Mesendoderm (in vitro differentiated cells): ENCODE data around the gene CMTM7.

ENCODE experiments used
- DNase-seq: peaks from one replicate; pipeline ENCODE4 v3.0.0; 2013
- H2AK5ac ChIP-seq: 2 replicates; pipeline ENCODE4 v1.6.1; 2013; ENCODE audit warnings: low read length, inconsistent platforms
- H2BK120ac ChIP-seq: 2 replicates; pipeline ENCODE4 v1.6.1; 2013; ENCODE audit warnings: low read depth, mild to moderate bottlenecking, low read length, moderate library complexity, mixed read lengths
- H2BK15ac ChIP-seq: replicated peaks from 2 replicates; pipeline ENCODE4 v1.6.1; 2013; ENCODE audit warnings: low read depth, mild to moderate bottlenecking, moderate library complexity
- H2BK5ac ChIP-seq: 2 replicates; pipeline ENCODE4 v1.6.1; 2013; ENCODE audit warnings: low read length, inconsistent platforms
- H3K18ac ChIP-seq: 2 replicates; pipeline ENCODE4 v1.6.1; 2013; ENCODE audit warnings: mild to moderate bottlenecking, low read length, mixed read lengths
- H3K23ac ChIP-seq: one replicate; pipeline ENCODE4 v1.6.1; 2013; ENCODE audit warnings: low read length
- H3K27ac ChIP-seq: 2 replicates; pipeline ENCODE4 v1.5.1; 2013; ENCODE audit warnings: low read depth, mild to moderate bottlenecking, inconsistent platforms, low read length, moderate library complexity
- H3K27me3 ChIP-seq: 2 replicates; pipeline ENCODE4 v1.6.1; 2013; ENCODE audit warnings: low read length, control low read depth, mild to moderate bottlenecking, inconsistent platforms; ENCODE audit not compliant: insufficient read depth, poor library complexity
- H3K36me3 ChIP-seq: 2 replicates; pipeline ENCODE4 v1.6.1; 2013; ENCODE audit warnings: low read length, inconsistent platforms; ENCODE audit not compliant: control insufficient read depth, insufficient read depth
- H3K4ac ChIP-seq: one replicate; pipeline ENCODE4 v1.6.1; 2013; ENCODE audit warnings: low read depth, mild to moderate bottlenecking, low read length, moderate library complexity
- H3K4me1 ChIP-seq: 2 replicates; pipeline ENCODE4 v1.6.1; 2013; ENCODE audit warnings: low read depth, low read length, inconsistent platforms; ENCODE audit not compliant: control insufficient read depth
- H3K4me2 ChIP-seq: 2 replicates; pipeline ENCODE4 v1.6.1; 2013; ENCODE audit warnings: low read length
- H3K4me3 ChIP-seq: 2 replicates; pipeline ENCODE4 v1.5.1; 2013; ENCODE audit warnings: mild to moderate bottlenecking, low read length
- H3K56ac ChIP-seq: one replicate; pipeline ENCODE4 v1.6.1; 2013; ENCODE audit warnings: low read length
- H3K79me1 ChIP-seq: 2 replicates; pipeline ENCODE4 v1.6.1; 2013; ENCODE audit warnings: low read length, inconsistent platforms
- H3K79me2 ChIP-seq: 2 replicates; pipeline ENCODE4 v1.6.1; 2013; ENCODE audit warnings: mild to moderate bottlenecking, low read length; ENCODE audit not compliant: control insufficient read depth, insufficient read depth
- H3K9ac ChIP-seq: 2 replicates; pipeline ENCODE4 v1.6.1; 2013; ENCODE audit warnings: low read length, inconsistent platforms
- H4K5ac ChIP-seq: one replicate; pipeline ENCODE4 v1.6.1; 2013; ENCODE audit warnings: low read length
- H4K8ac ChIP-seq: one replicate; pipeline ENCODE4 v1.6.1; 2013; ENCODE audit warnings: low read depth, mild to moderate bottlenecking, control low read depth, low read length, moderate library complexity
- WGBS: extraction: QIAGEN DNeasy Blood & Tissue Kit; methylation state at CpG from one replicate; pipeline ENCODE4 v1.1.7; 2013; ENCODE audit warnings: low lambda C conversion rate, missing lambda C conversion rate; ENCODE audit not compliant: insufficient coverage; ENCODE audit errors: extremely low coverage; 5-methylcytosine and 5-hydroxymethylcytosine counted together

Gene CMTM7

GRCh38 chr3:32374788-32375595 is 16.7 kb upstream of the CMTM7 start:
- Histone ChIP-seq H3K79me2 (no peaks in the 10 kb centered on the region), H3K36me3 (no peaks in the 10 kb centered on the region)
- WGBS: no CpG with 5 or more reads among the region's 12 CpGs

GRCh38 chr3:32375596-32375930 is 16.1 kb upstream of the CMTM7 start:
- no peak overlapping the region for H3K4me3 ChIP-seq
- H3K18ac ChIP-seq: no peak overlapping the region
- H3K79me2 ChIP-seq: no peaks in the 10 kb centered on the region
- no peak overlapping the region for H3K27ac ChIP-seq
- H4K8ac ChIP-seq: no peak overlapping the region
- H2BK15ac ChIP-seq: no peak overlapping the region
- H3K9ac ChIP-seq: no peak overlapping the region
- H2AK5ac ChIP-seq: no peak overlapping the region
- no peaks in the 10 kb centered on the region for H3K4me1 ChIP-seq
- no peak overlapping the region for H3K4ac ChIP-seq
- H3K4me2 ChIP-seq: no peak overlapping the region
- H3K56ac ChIP-seq: no peak overlapping the region
- H3K79me1 ChIP-seq: no peaks in the 10 kb centered on the region
- no peaks in the 10 kb centered on the region for H3K36me3 ChIP-seq
- H2BK5ac ChIP-seq: no peak overlapping the region
- no peak overlapping the region for H3K23ac ChIP-seq
- no peak for DNase-seq
- WGBS: no CpG with 5 or more reads among the region's 5 CpGs
- H2BK120ac ChIP-seq: no peak overlapping the region
- H4K5ac ChIP-seq: no peak overlapping the region
- no peaks in the 10 kb centered on the region for H3K27me3 ChIP-seq

More at GRCh38 chr3:32374788-32375595, 16.7 kb upstream of the CMTM7 start:
- H2BK120ac ChIP-seq: no peak overlapping the region
- no peak overlapping the region for H3K23ac ChIP-seq
- no peak overlapping the region for H3K9ac ChIP-seq
- no peak overlapping the region for H2BK5ac ChIP-seq
- no peak overlapping the region for H2AK5ac ChIP-seq
- no peak overlapping the region for H3K27ac ChIP-seq
- H4K5ac ChIP-seq: no peak overlapping the region
- H3K4me1 ChIP-seq: no peaks in the 10 kb centered on the region
- no peak overlapping the region for H3K4ac ChIP-seq
- H3K4me3 ChIP-seq: no peak overlapping the region
- no peak overlapping the region for H4K8ac ChIP-seq
- H3K56ac ChIP-seq: no peak overlapping the region
- no peak overlapping the region for H2BK15ac ChIP-seq
- DNase-seq: peak; percentile 91
- H3K18ac ChIP-seq: no peak overlapping the region
- no peaks in the 10 kb centered on the region for H3K79me1 ChIP-seq
- no peaks in the 10 kb centered on the region for H3K27me3 ChIP-seq
- no peak overlapping the region for H3K4me2 ChIP-seq

- Histone ChIP-seq H3K23ac (no peak overlapping the region), H3K18ac (no peak overlapping the region), H2AK5ac (no peak overlapping the region), H3K79me2 (no peaks in the 10 kb centered on the region), H3K27ac (no peak overlapping the region), H3K36me3 (no peaks in the 10 kb centered on the region), H3K27me3 (no peaks in the 10 kb centered on the region), H3K4me3 (no peak overlapping the region), H2BK5ac (no peak overlapping the region), H4K8ac (no peak overlapping the region), H3K9ac (no peak overlapping the region), H4K5ac (no peak overlapping the region), H3K56ac (no peak overlapping the region), H3K79me1 (no peaks in the 10 kb centered on the region), H3K4me2 (no peak overlapping the region), H3K4me1 (no peaks in the 10 kb centered on the region), H2BK15ac (no peak overlapping the region), H2BK120ac (no peak overlapping the region), H3K4ac (no peak overlapping the region)
- no CpG with 5 or more reads among the region's 2 CpGs for whole genome bisulfite sequencing
- no peak for DNase-seq
Observed at GRCh38 chr3:32376115-32376514, 15.5 kb upstream of the CMTM7 start.

- Histone ChIP-seq H3K36me3 (no peaks in the 10 kb centered on the region), H3K79me1 (no peaks in the 10 kb centered on the region), H3K27ac (no peak overlapping the region), H4K8ac (no peak overlapping the region), H3K23ac (no peak overlapping the region), H3K79me2 (no peaks in the 10 kb centered on the region), H2BK15ac (no peak overlapping the region), H3K4ac (no peak overlapping the region), H2BK120ac (no peak overlapping the region), H3K18ac (no peak overlapping the region), H3K27me3 (no peaks in the 10 kb centered on the region), H2BK5ac (no peak overlapping the region), H3K4me2 (no peak overlapping the region), H3K9ac (no peak overlapping the region), H3K4me1 (no peaks in the 10 kb centered on the region), H3K4me3 (no peak overlapping the region), H2AK5ac (no peak overlapping the region), H3K56ac (no peak overlapping the region), H4K5ac (no peak overlapping the region)
- WGBS: no CpG with 5 or more reads among the region's 10 CpGs
- no peak for DNase-seq
Observed at GRCh38 chr3:32379831-32380500, 11.7 kb upstream of the CMTM7 start.

GRCh38 chr3:32381922-32382321 is 9.7 kb upstream of the CMTM7 start:
- no peak overlapping the region for H3K27ac ChIP-seq
- no peak overlapping the region for H3K23ac ChIP-seq
- H3K79me1 ChIP-seq: no peaks in the 10 kb centered on the region
- no peaks in the 10 kb centered on the region for H3K36me3 ChIP-seq
- H3K9ac ChIP-seq: no peak overlapping the region
- no peak overlapping the region for H3K4me3 ChIP-seq
- no peaks in the 10 kb centered on the region for H3K27me3 ChIP-seq
- peaks cover 4% of the 10 kb centered on the region for H3K4me1 ChIP-seq
- H3K56ac ChIP-seq: no peak overlapping the region
- no peak overlapping the region for H3K4ac ChIP-seq
- no peak overlapping the region for H4K5ac ChIP-seq
- H4K8ac ChIP-seq: no peak overlapping the region
- no peak overlapping the region for H2BK5ac ChIP-seq
- no peak for DNase-seq
- no peak overlapping the region for H3K18ac ChIP-seq
- no peak overlapping the region for H2BK15ac ChIP-seq
- no peak overlapping the region for H2AK5ac ChIP-seq
- no peak overlapping the region for H2BK120ac ChIP-seq
- H3K4me2 ChIP-seq: no peak overlapping the region
- no CpG with 5 or more reads among the region's 7 CpGs for WGBS
- H3K79me2 ChIP-seq: no peaks in the 10 kb centered on the region
